ENCODE measurements around the gene EYA2. TPM values are rescaled to one million over a fixed set of nuclear protein-coding genes. Genes with fewer than 3 reads are reported as not detected.

The EYA2 gene, protein sequence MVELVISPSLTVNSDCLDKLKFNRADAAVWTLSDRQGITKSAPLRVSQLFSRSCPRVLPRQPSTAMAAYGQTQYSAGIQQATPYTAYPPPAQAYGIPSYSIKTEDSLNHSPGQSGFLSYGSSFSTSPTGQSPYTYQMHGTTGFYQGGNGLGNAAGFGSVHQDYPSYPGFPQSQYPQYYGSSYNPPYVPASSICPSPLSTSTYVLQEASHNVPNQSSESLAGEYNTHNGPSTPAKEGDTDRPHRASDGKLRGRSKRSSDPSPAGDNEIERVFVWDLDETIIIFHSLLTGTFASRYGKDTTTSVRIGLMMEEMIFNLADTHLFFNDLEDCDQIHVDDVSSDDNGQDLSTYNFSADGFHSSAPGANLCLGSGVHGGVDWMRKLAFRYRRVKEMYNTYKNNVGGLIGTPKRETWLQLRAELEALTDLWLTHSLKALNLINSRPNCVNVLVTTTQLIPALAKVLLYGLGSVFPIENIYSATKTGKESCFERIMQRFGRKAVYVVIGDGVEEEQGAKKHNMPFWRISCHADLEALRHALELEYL
- total RNA-seq: 0.11 TPM in 1 of 2 replicates, not detected in the other

DNA sequence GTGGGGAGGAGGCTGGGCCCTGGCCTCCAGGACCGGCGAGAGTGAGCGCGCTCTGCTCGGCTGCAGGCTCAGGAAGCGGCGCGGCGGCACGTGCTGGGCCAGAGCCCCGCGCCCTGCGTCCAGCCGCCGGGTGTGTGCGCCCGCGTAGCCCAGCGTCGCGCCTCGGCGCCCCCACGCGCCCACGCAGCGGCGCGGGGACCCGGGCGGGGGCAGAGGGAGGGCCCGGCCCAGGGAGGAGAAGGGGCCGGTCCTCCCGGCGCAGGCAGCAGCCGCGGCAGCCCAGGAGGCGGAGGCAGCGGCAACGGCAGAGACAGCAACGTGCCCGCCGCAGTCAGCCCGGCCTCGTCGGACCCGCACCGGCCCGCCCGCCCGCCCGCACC is at the start of gene EYA2:
Gene EYA2, plus strand, starts transcription at position 265 of the 380 bp plus-strand sequence. CDS start 95,168 bp downstream, outside the sequence.

Other genes starting within 250 kb of the EYA2 start
- gene SLC13A3, start 243.4 kb upstream of the EYA2 start, total RNA-seq: under 0.01 and 0.09 TPM in 2 replicates
- gene TP53RK, start 205.4 kb upstream of the EYA2 start, total RNA-seq: 9.2 and 11.6 TPM in 2 replicates
- 6.9 and 7.6 TPM in 2 replicates for gene SLC2A10, start 185.2 kb upstream of the EYA2 start, total RNA-seq

All from dermis lymphatic vessel endothelial cell (primary cell).